LNCaP clone FGC (cell line): ENCODE data around the gene ECI2.
A peak's percentile ranks its signal among the peaks of the same experiment; 100 is the strongest.

Experiments used
- DNase-seq: peaks from one replicate; pipeline ENCODE4 v3.0.0-alpha.2; 2011; ENCODE audit warnings: low read depth
- H3K4me3 ChIP-seq: 2 replicates; pipeline ENCODE4 v1.5.1; 2011; ENCODE audit warnings: mild to moderate bottlenecking, low read depth, low read length, control low read depth
- TF ChIP-seq, protein P1 (sequence below): IDR thresholded peaks from 2 replicates; pipeline ENCODE4 v1.5.1; 2012; ENCODE audit warnings: mild to moderate bottlenecking; ENCODE audit not compliant: control insufficient read depth, insufficient read depth; ENCODE audit errors: extremely low read depth

ECI2 gene

DNA sequence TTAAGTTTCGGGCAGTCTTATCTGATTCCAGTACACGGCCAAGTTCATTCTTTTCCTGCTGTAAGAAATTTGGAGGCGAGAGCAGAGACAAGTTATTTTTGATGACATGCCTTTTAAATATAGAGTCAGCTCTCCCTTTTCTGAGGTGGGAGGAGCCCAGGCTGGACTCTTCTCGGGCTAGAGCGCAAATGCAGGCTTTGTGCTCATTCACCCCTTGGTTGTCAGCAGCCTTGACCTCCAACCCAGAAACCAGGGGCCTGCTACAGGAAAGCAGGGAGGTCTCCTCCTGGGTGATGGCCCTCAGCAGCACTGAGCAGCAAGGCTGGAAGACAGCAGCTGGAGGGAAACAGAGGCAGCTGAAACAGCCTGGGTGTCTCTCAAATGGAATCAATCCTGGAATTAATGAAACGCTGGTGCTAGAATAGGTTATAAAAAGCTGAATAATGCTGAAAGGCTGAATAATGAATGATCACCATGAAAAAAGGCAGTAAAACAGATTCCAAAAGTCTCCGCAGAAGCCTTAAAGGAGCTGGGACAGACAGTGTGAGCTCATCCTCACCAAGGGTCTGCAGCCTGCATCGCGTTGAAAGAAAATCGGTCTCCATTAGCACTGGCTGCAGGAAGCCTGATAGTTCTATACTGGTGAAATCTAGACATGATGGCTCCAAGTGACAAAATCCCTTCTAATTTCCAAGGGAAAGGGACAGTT, 28.2 kb upstream of the ECI2 start:
- TF ChIP-seq, protein P1, sequence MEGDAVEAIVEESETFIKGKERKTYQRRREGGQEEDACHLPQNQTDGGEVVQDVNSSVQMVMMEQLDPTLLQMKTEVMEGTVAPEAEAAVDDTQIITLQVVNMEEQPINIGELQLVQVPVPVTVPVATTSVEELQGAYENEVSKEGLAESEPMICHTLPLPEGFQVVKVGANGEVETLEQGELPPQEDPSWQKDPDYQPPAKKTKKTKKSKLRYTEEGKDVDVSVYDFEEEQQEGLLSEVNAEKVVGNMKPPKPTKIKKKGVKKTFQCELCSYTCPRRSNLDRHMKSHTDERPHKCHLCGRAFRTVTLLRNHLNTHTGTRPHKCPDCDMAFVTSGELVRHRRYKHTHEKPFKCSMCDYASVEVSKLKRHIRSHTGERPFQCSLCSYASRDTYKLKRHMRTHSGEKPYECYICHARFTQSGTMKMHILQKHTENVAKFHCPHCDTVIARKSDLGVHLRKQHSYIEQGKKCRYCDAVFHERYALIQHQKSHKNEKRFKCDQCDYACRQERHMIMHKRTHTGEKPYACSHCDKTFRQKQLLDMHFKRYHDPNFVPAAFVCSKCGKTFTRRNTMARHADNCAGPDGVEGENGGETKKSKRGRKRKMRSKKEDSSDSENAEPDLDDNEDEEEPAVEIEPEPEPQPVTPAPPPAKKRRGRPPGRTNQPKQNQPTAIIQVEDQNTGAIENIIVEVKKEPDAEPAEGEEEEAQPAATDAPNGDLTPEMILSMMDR, result no peak
- DNase-seq, result no peak
- no peak overlapping the region for H3K4me3 ChIP-seq

GRCh38 chr6:4162370-4162769, 27.0 kb upstream of the ECI2 start:
- DNase-seq, result no peak
- TF ChIP-seq, protein P1, result no peak
- no peak overlapping the region for H3K4me3 ChIP-seq

DNA sequence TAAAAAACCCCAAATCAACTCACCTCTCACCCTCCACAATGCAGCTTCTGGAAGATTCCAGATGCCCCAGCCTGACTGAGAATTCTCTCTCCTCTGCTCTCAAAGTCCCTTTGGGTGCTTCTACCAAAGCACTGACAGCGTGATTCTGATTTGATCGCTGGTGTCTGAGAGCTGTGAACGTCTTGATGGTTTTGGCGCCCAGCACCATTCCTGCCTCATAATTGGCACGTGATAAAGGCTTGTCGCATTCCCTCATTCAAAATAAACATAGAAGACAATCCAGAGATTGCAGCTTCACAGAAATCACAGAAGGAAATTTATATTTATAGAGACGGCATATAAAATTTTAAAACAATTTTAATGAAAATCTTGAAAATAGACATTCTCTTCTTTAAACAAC, 24.1 kb upstream of the ECI2 start:
- TF ChIP-seq, protein P1, result no peak
- H3K4me3 ChIP-seq, result no peak overlapping the region
- no peak for DNase-seq

- no peak for DNase-seq
- TF ChIP-seq, protein P1, result no peak
- H3K4me3 ChIP-seq, result no peak overlapping the region
Observed at GRCh38 chr6:4157506-4157905, 22.1 kb upstream of the ECI2 start.

GRCh38 chr6:4155848-4156466, 20.6 kb upstream of the ECI2 start:
- no peak overlapping the region for H3K4me3 ChIP-seq
- TF ChIP-seq, protein P1, result peak; percentile 88
- DNase-seq, result peak; percentile 43

DNA sequence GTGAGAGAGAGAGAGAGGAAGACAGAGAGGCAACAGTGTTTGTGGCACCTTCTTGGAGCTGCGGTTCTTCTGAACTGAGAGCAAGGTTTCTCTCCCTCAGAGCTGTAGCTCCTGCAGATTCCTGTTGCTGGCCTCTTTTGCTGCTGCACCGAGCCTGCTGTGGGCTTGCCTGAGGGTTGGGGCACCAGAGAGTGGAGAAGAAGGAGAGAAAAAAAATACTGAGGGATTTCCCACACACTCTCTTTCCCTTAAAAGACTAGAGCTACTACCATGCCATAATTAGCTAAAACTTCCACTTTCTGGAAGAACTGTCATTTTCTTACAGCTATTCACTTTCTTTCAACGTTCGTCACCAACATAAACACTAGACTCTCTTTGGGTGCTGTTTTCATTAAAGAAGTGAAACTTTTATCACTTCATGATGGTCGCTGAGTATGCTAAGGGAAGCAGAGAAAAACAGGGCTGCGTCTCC, 18.2 kb upstream of the ECI2 start:
- no peak for DNase-seq
- no peak overlapping the region for H3K4me3 ChIP-seq
- TF ChIP-seq, protein P1, result no peak
